ENCODE results near the gene TPTE. TPM values are rescaled to one million over a fixed set of nuclear protein-coding genes. Genes with fewer than 3 reads are reported as not detected.

The TPTE gene
- total RNA-seq (2021; fragmentation: NEBNext Ultra II Directional; extraction: Animal tissue kit (Norgen Biotek cat#: 25700)) = not detected in 2 replicates
- not detected in 2 replicates for polyA plus RNA-seq (2011; rRNA removed)
- not detected for polyA plus RNA-seq (2011; cell fraction: cytosol; rRNA removed)
- not detected for polyA plus RNA-seq (2011; cell fraction: nucleus; rRNA removed)
- polyA plus RNA-seq (2012, experiment 1 of 2) = not detected in 4 replicates
- not detected for polyA plus RNA-seq (2012, experiment 2 of 2)
- not detected for polyA plus RNA-seq (2013, experiment 1 of 2)
- not detected for polyA plus RNA-seq (2013, experiment 2 of 2)
- polyA minus RNA-seq (2011; rRNA and poly(A)+ RNA removed) = not detected in 2 replicates
- polyA minus RNA-seq (2011; cell fraction: cytosol; rRNA and poly(A)+ RNA removed) = not detected
- not detected for polyA minus RNA-seq (2011; cell fraction: nucleus; rRNA and poly(A)+ RNA removed)
- long read RNA-seq, experiment 1 = 0 reads
- long read RNA-seq, experiment 2 = 0 reads

DNA sequence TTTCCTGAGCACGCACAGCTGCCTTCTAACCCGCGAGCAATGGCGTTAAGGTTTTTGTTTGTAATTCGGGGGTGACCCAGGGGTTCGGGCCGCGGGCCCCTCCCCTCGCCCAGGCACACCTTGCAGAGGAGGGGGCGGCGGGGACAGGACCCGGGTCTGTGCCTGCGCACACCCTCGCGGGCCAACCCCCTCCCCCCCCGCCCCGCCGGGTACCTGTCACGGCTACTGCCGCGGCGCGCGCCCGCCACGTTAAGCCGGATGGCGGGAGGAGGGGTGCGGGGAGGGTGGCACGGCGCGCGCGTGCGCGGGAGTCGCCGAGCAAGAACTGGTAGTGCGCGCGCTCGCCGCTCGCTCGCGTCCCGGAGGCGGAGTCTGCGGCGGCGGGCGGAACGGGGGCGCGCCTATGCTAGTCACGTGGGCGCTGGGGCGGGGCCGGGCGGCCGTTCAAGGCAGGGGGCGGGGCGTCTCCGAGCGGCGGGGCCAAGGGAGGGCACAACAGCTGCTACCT is at the start of gene TPTE:
TPTE (plus strand) TSS at position 493 of the 508 bp plus-strand sequence. CDS start 17,141 bp downstream, outside the sequence.
- H4K5ac ChIP-seq (ENCODE audit: insufficient read length, low read depth, low read length) = no peak within 1 kb of the TSS
- no peak within 1 kb of the TSS for H4K91ac ChIP-seq (replicated peaks; ENCODE audit: insufficient read length, low read length)
- H2BK20ac ChIP-seq (ENCODE audit: low read length) = no peak within 1 kb of the TSS
- H2BK15ac ChIP-seq (ENCODE audit: low read length) = no peak within 1 kb of the TSS
- no peak within 1 kb of the TSS for H4K8ac ChIP-seq (ENCODE audit: extremely low read depth, insufficient read depth, low read length)
- H3K36me3 ChIP-seq (ENCODE audit: control insufficient read depth in 2 of 4, insufficient read depth in 4 of 4, low read length in 3 of 4) = no peaks in the 10 kb centered on the region; a peak in 1 of 8 replicates
- H3K27me3 ChIP-seq (replicated peaks in 1 of 4; ENCODE audit: control insufficient read depth in 3 of 4, extremely low read depth in 1 of 4, insufficient read depth in 3 of 4, low read length in 3 of 4) = no peaks in the 10 kb centered on the region
- no peak within 1 kb of the TSS for H3K18ac ChIP-seq (ENCODE audit: extremely low read depth, low read length)
- no peak within 1 kb of the TSS for H3K14ac ChIP-seq (ENCODE audit: insufficient read length)
- no peak within 1 kb of the TSS for H3K4ac ChIP-seq (replicated peaks; ENCODE audit: insufficient read length, low read depth, low read length)
- no peak within 1 kb of the TSS for H3K4me3 ChIP-seq (ENCODE audit: extremely low read depth in 1 of 4, insufficient read depth in 2 of 4, low read depth in 3 of 4, low read length in 4 of 4)
- H3K79me1 ChIP-seq (ENCODE audit: low read depth, low read length) = no peaks in the 10 kb centered on the region
- FAIRE-seq (no peak), DNase-seq (ENCODE audit: low read depth in 1 of 2, low spot score in 2 of 2) (no peak)
- H2BK120ac ChIP-seq (replicated peaks; ENCODE audit: low read depth, low read length) = no peak within 1 kb of the TSS
- H3K27ac ChIP-seq (ENCODE audit: low read depth, low read length) = no peak within 1 kb of the TSS
- ChIA-PET CTCF (ENCODE audit: partially characterized antibody) (no interaction called here), POLR2A (ENCODE audit: partially characterized antibody) (no interaction called here)
- H2AFZ ChIP-seq (ENCODE audit: low read length) = no peak within 1 kb of the TSS
- no peak within 1 kb of the TSS for H3K9ac ChIP-seq (replicated peaks in 1 of 4; ENCODE audit: extremely low read depth in 1 of 4, low read depth in 3 of 4, low read length in 3 of 4)
- H3K9me3 ChIP-seq (ENCODE audit: insufficient read depth in 2 of 2, low read depth in 1 of 2, low read length in 1 of 2) = peaks cover 54 to 79% of the 10 kb centered on the region in 2 experiments
- H4K20me1 ChIP-seq (replicated peaks in 1 of 2; ENCODE audit: control insufficient read depth in 1 of 2, insufficient read depth in 2 of 2, low read length in 2 of 2) = no peaks in the 10 kb centered on the region
- WGBS, 2 experiments (ENCODE audit: extremely low coverage in 1 of 2, insufficient coverage in 1 of 2, insufficient read length in 1 of 2, insufficient replicate concordance in 2 of 2, low coverage in 1 of 2, low lambda C conversion rate in 2 of 2, missing lambda C conversion rate in 1 of 2) = 93% methylated on average over 42 of the region's 66 CpGs; no CpG with 5 or more reads in 1 of the 2 experiments
- H3K79me2 ChIP-seq (ENCODE audit: control insufficient read depth in 1 of 2, insufficient read depth in 2 of 2, low read length in 2 of 2) = no peaks in the 10 kb centered on the region
- H3K23me2 ChIP-seq (ENCODE audit: low read depth, low read length) = no peaks in the 10 kb centered on the region; the same call in 1 of the 2 replicates
- H2BK12ac ChIP-seq (ENCODE audit: low read depth, low read length) = no peak within 1 kb of the TSS
- no peak within 1 kb of the TSS for H3K23ac ChIP-seq (ENCODE audit: insufficient read length)
- no peak within 1 kb of the TSS for H2BK5ac ChIP-seq (ENCODE audit: low read depth, low read length)
- no peak within 1 kb of the TSS for H3K56ac ChIP-seq (replicated peaks; ENCODE audit: insufficient read length, low read depth, low read length)
- no peaks in the 10 kb centered on the region for H3K4me1 ChIP-seq (replicated peaks in 1 of 4; ENCODE audit: control insufficient read depth in 3 of 4, insufficient read depth in 4 of 4, low read length in 3 of 4)
- H2AK5ac ChIP-seq (ENCODE audit: low read depth, low read length) = no peak within 1 kb of the TSS
- no peak within 1 kb of the TSS for H3K4me2 ChIP-seq (ENCODE audit: insufficient read depth in 1 of 2, low read depth in 2 of 2, low read length in 2 of 2)
- TF ChIP-seq CBX5 (IDR thresholded peaks at IDR 0.05; ENCODE audit: low read depth, low read length) = no peak
- no peak for TF ChIP-seq TEAD4 (IDR thresholded peaks at IDR 0.05; ENCODE audit: low read depth, low read length)
- TF ChIP-seq ASH2L (IDR thresholded peaks at IDR 0.05; ENCODE audit: low read length) = no peak
- no peak for TF ChIP-seq KDM1A (IDR thresholded peaks at IDR 0.05; ENCODE audit: borderline replicate concordance, low read length)
- TF ChIP-seq, protein P1, sequence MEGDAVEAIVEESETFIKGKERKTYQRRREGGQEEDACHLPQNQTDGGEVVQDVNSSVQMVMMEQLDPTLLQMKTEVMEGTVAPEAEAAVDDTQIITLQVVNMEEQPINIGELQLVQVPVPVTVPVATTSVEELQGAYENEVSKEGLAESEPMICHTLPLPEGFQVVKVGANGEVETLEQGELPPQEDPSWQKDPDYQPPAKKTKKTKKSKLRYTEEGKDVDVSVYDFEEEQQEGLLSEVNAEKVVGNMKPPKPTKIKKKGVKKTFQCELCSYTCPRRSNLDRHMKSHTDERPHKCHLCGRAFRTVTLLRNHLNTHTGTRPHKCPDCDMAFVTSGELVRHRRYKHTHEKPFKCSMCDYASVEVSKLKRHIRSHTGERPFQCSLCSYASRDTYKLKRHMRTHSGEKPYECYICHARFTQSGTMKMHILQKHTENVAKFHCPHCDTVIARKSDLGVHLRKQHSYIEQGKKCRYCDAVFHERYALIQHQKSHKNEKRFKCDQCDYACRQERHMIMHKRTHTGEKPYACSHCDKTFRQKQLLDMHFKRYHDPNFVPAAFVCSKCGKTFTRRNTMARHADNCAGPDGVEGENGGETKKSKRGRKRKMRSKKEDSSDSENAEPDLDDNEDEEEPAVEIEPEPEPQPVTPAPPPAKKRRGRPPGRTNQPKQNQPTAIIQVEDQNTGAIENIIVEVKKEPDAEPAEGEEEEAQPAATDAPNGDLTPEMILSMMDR (IDR thresholded peaks at IDR 0.05; ENCODE audit: control extremely low read depth in 1 of 3, insufficient read depth in 1 of 3, low read depth in 1 of 3, low read length in 3 of 3) = no peak
- no peak for TF ChIP-seq NANOG (IDR thresholded peaks at IDR 0.05; ENCODE audit: insufficient read depth, low read depth, low read length, poor library complexity, severe bottlenecking)
- TF ChIP-seq, protein P2, sequence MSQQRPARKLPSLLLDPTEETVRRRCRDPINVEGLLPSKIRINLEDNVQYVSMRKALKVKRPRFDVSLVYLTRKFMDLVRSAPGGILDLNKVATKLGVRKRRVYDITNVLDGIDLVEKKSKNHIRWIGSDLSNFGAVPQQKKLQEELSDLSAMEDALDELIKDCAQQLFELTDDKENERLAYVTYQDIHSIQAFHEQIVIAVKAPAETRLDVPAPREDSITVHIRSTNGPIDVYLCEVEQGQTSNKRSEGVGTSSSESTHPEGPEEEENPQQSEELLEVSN (IDR thresholded peaks at IDR 0.05) = no peak
- no peak for TF ChIP-seq JUN (IDR thresholded peaks at IDR 0.05; ENCODE audit: low read depth, low read length)
- TF ChIP-seq TCF12 (IDR thresholded peaks at IDR 0.05; ENCODE audit: low read depth, low read length) = no peak

Measured in H1 (cell line).